Gastroesophageal sphincter (tissue), 4 donors: Measurements from ENCODE around the gene CYP2C8. TPM values are rescaled to one million over a fixed set of nuclear protein-coding genes. Genes with fewer than 3 reads are reported as not detected.

Source experiments
- ATAC-seq: fragments of 150-250 bp; one replicate; pipeline ENCODE4 v1.9.1; 2016; ENCODE audit warnings: mild to moderate bottlenecking, moderate library complexity
- H3K27ac ChIP-seq, 4 donors: fragments of 200-600 bp; sonication (generic) in 3 of 4; 1 replicate in 3 of 4; 2 replicates in 1 of 4; pipeline ENCODE4 v1.5.1; 2016 to 2019
- H3K27me3 ChIP-seq: fragments of 200-600 bp; sonication (generic); one replicate; pipeline ENCODE4 v1.5.1; 2019
- H3K36me3 ChIP-seq, 2 donors: fragments of 200-600 bp; sonication (generic); one replicate each; pipeline ENCODE4 v1.5.1; 2019; ENCODE audit warnings: control low read depth in 1 of 2
- H3K4me1 ChIP-seq, 3 donors: fragments of 200-600 bp; sonication (generic); 1 replicate in 2 of 3; 2 replicates in 1 of 3; pipeline ENCODE4 v1.5.1; 2016 to 2019; ENCODE audit warnings: control low read depth in 2 of 3
- H3K4me3 ChIP-seq, 2 donors: fragments of 200-600 bp; sonication (generic); one replicate each; pipeline ENCODE4 v1.5.1; 2019; ENCODE audit warnings: mild to moderate bottlenecking in 1 of 2, moderate library complexity in 1 of 2
- H3K9me3 ChIP-seq, 3 donors: fragments of 200-600 bp; sonication (generic); one replicate each; pipeline ENCODE4 v1.5.1; 2017 to 2019; ENCODE audit warnings: control low read depth in 2 of 3
- CTCF ChIP-seq, 4 experiments: fragments of 200-600 bp in 2 of 4; fragments of 450-650 bp in 2 of 4; sonication (generic) in 1 of 4; IDR thresholded peaks; one replicate each; pipeline ENCODE4 v1.5.1; 2017 to 2019; ENCODE audit warnings: antibody characterized with exemption in 4 of 4, mild to moderate bottlenecking in 2 of 4, moderate library complexity in 2 of 4
- EP300 ChIP-seq: sonication (generic); formaldehyde crosslinking; IDR thresholded peaks from one replicate; pipeline ENCODE4 v1.6.1; 2017; ENCODE audit warnings: antibody characterized with exemption, mild to moderate bottlenecking
- POLR2A ChIP-seq, 2 donors: fragments of 450-650 bp; IDR thresholded peaks; one replicate each; pipeline ENCODE4 v1.6.1; 2017; ENCODE audit warnings: antibody characterized with exemption in 2 of 2, mild to moderate bottlenecking in 2 of 2, moderate library complexity in 1 of 2
- POLR2AphosphoS5 ChIP-seq: sonication (generic); formaldehyde crosslinking; IDR thresholded peaks from one replicate; pipeline ENCODE4 v1.6.1; 2017; ENCODE audit warnings: antibody characterized with exemption
- WGBS, 2 donors: methylation state at CpG; one replicate each; pipeline ENCODE4 v1.1.5; 2018; ENCODE audit warnings: low coverage in 1 of 2; 5-methylcytosine and 5-hydroxymethylcytosine counted together
- total RNA-seq, 4 donors: library from RNA; depleted of rRNA; stranded (reverse); fragments of >200 nt; gene quantifications; one replicate each; pipeline ENCODE4 v1.1.0, GENCODE V29; 2016

Gene CYP2C8
- total RNA-seq, 4 donors from 2014 or later = not detected

- Histone ChIP-seq H3K4me3 (no peak overlapping the region), H3K4me1 (no peaks in the 10 kb centered on the region), H3K27me3 (no peaks in the 10 kb centered on the region), H3K27ac (no peak overlapping the region), H3K9me3 (no peaks in the 10 kb centered on the region), H3K36me3 (no peaks in the 10 kb centered on the region)
- TF ChIP-seq EP300 (no peak), POLR2AphosphoS5 (no peak), POLR2A (IDR thresholded peaks at IDR 0.05) (no peak), CTCF (IDR thresholded peaks at IDR 0.05) (no peak)
- 56 to 75% methylated on average over 1 to 2 of the region's 2 CpGs for WGBS, 2 donors
- ATAC-seq = no peak
Observed at GRCh38 chr10:95039281-95039680, 30.0 kb downstream of the CYP2C8 start.

GRCh38 chr10:95035332-95036295, 33.7 kb downstream of the CYP2C8 start:
- Histone ChIP-seq H3K36me3 (no peaks in the 10 kb centered on the region), H3K27ac (no peak overlapping the region), H3K27me3 (peaks cover 3% of the 10 kb centered on the region), H3K4me3 (no peak overlapping the region), H3K9me3 (peaks cover 0 to 3% (median 0%) of the 10 kb centered on the region in 3 donors), H3K4me1 (no peaks in the 10 kb centered on the region)
- no peak for ATAC-seq
- 41 to 49% methylated on average over 3 to 4 of the region's 4 CpGs for WGBS, 2 donors
- TF ChIP-seq POLR2A (IDR thresholded peaks at IDR 0.05) = no peak

GRCh38 chr10:95034401-95034800, 34.9 kb downstream of the CYP2C8 start:
- Histone ChIP-seq H3K9me3 (peaks cover 0 to 4% (median 0%) of the 10 kb centered on the region in 3 donors), H3K4me3 (no peak overlapping the region), H3K4me1 (no peaks in the 10 kb centered on the region), H3K36me3 (no peaks in the 10 kb centered on the region), H3K27ac (no peak overlapping the region), H3K27me3 (peaks cover 3% of the 10 kb centered on the region)
- no peak for ATAC-seq
- WGBS, 2 donors = 88 to 90% methylated on average over 4 of the region's 4 CpGs
- no peak for TF ChIP-seq EP300
- TF ChIP-seq POLR2AphosphoS5 = no peak
- no peak for TF ChIP-seq CTCF (IDR thresholded peaks at IDR 0.05)
- no peak for TF ChIP-seq POLR2A (IDR thresholded peaks at IDR 0.05)

- Histone ChIP-seq H3K27ac (no peak overlapping the region), H3K9me3 (peaks cover 0 to 4% (median 0%) of the 10 kb centered on the region in 3 donors), H3K36me3 (no peaks in the 10 kb centered on the region), H3K27me3 (peaks cover 3% of the 10 kb centered on the region), H3K4me3 (no peak overlapping the region), H3K4me1 (no peaks in the 10 kb centered on the region)
- no peak for ATAC-seq
- TF ChIP-seq POLR2A (IDR thresholded peaks at IDR 0.05) = no peak
- no peak for TF ChIP-seq CTCF (IDR thresholded peaks at IDR 0.05)
- TF ChIP-seq EP300 = no peak
- TF ChIP-seq POLR2AphosphoS5 = no peak
Observed at GRCh38 chr10:95031656-95032055, 37.6 kb downstream of the CYP2C8 start.

GRCh38 chr10:95026461-95026860, 42.8 kb downstream of the CYP2C8 start:
- H3K27ac ChIP-seq = no peak overlapping the region
- 50 to 100% methylated on average over 1 of the region's 2 CpGs for WGBS, 2 donors
- ATAC-seq = no peak
- TF ChIP-seq CTCF (IDR thresholded peaks at IDR 0.05) = no peak
- TF ChIP-seq POLR2AphosphoS5 = no peak
- no peak for TF ChIP-seq EP300
- TF ChIP-seq POLR2A (IDR thresholded peaks at IDR 0.05) = no peak
- no peak overlapping the region for H3K4me3 ChIP-seq
- H3K27me3 ChIP-seq = no peaks in the 10 kb centered on the region
- H3K36me3 ChIP-seq = no peaks in the 10 kb centered on the region
- H3K9me3 ChIP-seq = peaks cover 0 to 4% (median 0%) of the 10 kb centered on the region in 3 donors
- no peaks in the 10 kb centered on the region for H3K4me1 ChIP-seq
